ENCODE results near the gene L3MBTL3. TPM values are rescaled to one million over a fixed set of nuclear protein-coding genes. Genes with fewer than 3 reads are reported as not detected.

The L3MBTL3 gene
- total RNA-seq, 1 donor from 2014 or later, result 22.8 TPM

DNA sequence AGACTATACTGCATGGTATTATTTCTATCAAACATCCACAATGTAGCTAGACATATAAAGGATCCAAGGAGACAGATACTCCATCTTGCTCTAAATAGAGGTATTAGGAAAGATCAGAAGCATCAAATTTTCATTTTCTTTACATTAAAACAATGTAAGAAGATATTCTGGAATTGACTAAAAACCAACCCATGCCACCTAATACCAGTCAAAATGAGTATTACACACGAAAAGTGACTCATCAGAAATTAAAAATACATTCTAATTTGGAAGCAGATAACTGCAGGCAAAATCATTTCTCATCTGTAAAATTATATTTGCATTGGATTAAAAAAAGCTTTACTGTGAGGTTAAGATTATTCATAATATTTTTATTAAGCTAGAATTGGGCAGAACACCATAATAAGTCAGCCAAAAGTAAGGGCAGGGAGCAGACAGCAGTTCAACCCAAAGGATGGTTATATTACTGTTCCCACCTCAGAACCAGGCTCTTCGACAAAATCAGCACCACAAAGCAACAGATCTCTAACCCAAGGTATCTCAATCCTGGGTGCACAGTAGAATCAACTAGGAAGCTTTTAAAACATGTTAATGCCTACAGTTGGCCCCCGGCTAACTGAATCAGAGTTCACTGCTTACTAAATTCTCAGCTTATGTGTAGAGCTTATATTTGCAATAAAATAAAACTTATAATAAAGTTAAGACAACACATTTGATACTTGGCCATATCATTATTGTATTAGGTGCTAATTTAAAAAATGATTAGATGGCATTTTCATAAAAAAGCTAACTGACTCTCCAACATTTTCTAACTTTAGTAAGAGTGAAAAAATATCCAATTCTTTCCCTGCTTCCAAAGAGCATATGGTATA lies 169.2 kb downstream of the L3MBTL3 start:
- no peaks in the 10 kb centered on the region for H3K27me3 Mint-ChIP-seq (ENCODE audit: unreplicated experiment)
- DNase-seq, result no peak
- TF ChIP-seq, protein P1, sequence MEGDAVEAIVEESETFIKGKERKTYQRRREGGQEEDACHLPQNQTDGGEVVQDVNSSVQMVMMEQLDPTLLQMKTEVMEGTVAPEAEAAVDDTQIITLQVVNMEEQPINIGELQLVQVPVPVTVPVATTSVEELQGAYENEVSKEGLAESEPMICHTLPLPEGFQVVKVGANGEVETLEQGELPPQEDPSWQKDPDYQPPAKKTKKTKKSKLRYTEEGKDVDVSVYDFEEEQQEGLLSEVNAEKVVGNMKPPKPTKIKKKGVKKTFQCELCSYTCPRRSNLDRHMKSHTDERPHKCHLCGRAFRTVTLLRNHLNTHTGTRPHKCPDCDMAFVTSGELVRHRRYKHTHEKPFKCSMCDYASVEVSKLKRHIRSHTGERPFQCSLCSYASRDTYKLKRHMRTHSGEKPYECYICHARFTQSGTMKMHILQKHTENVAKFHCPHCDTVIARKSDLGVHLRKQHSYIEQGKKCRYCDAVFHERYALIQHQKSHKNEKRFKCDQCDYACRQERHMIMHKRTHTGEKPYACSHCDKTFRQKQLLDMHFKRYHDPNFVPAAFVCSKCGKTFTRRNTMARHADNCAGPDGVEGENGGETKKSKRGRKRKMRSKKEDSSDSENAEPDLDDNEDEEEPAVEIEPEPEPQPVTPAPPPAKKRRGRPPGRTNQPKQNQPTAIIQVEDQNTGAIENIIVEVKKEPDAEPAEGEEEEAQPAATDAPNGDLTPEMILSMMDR (IDR thresholded peaks at IDR 0.05; ENCODE audit: partially characterized antibody, unreplicated experiment), result no peak

DNA sequence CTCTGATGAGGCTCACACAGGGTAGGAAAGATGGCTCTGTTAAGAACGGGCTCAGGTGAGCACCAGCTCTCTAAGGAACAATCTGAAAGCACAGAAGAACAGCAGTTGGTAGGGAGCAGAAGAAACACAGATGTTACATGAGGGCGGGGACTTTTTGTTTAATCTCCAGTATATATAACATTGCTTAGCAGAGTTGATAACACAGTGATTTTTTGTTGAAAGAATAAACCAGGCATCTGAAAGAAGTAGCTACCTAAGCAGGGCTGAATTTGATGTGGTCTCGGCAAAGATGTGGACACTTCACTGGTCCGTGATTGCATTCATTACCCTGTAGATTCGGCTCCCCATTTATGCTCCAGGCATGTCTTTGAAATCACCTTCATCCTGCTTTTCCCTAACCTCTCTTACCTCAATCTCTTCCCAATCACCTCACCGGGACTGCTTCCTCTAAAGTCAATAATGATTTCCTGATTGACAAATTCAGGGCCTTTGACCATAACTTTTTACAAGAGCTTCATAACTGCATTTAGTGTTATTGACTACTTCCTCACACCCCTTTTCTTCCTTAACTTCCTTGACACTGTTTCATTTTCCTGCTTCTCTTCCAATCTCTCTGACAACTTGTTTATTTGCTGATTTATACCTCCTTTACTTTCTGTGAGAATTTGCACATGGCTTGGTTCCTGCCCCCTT lies 170.0 kb downstream of the L3MBTL3 start:
- H3K4me1 Mint-ChIP-seq (ENCODE audit: low read depth, unreplicated experiment), result peaks cover 6% of the 10 kb centered on the region
- no peaks in the 10 kb centered on the region for H3K36me3 Mint-ChIP-seq (ENCODE audit: unreplicated experiment)
- H3K9me3 Mint-ChIP-seq (ENCODE audit: unreplicated experiment), result peaks cover 1% of the 10 kb centered on the region
- H3K27ac Mint-ChIP-seq (ENCODE audit: unreplicated experiment), result peak overlapping the region; percentile 0
- TF ChIP-seq, protein P1 (IDR thresholded peaks at IDR 0.05; ENCODE audit: partially characterized antibody, unreplicated experiment), result no peak
- no peak overlapping the region for H3K4me3 Mint-ChIP-seq (ENCODE audit: unreplicated experiment)
- no peaks in the 10 kb centered on the region for H3K27me3 Mint-ChIP-seq (ENCODE audit: unreplicated experiment)
- DNase-seq, result no peak

More for the DNA sequence above, 169.2 kb downstream of the L3MBTL3 start:
- H3K4me3 Mint-ChIP-seq (ENCODE audit: unreplicated experiment), result no peak overlapping the region
- no peaks in the 10 kb centered on the region for H3K36me3 Mint-ChIP-seq (ENCODE audit: unreplicated experiment)
- H3K27ac Mint-ChIP-seq (ENCODE audit: unreplicated experiment), result peak overlapping the region; percentile 0
- peaks cover 6% of the 10 kb centered on the region for H3K4me1 Mint-ChIP-seq (ENCODE audit: low read depth, unreplicated experiment)
- peaks cover 1% of the 10 kb centered on the region for H3K9me3 Mint-ChIP-seq (ENCODE audit: unreplicated experiment)

DNA sequence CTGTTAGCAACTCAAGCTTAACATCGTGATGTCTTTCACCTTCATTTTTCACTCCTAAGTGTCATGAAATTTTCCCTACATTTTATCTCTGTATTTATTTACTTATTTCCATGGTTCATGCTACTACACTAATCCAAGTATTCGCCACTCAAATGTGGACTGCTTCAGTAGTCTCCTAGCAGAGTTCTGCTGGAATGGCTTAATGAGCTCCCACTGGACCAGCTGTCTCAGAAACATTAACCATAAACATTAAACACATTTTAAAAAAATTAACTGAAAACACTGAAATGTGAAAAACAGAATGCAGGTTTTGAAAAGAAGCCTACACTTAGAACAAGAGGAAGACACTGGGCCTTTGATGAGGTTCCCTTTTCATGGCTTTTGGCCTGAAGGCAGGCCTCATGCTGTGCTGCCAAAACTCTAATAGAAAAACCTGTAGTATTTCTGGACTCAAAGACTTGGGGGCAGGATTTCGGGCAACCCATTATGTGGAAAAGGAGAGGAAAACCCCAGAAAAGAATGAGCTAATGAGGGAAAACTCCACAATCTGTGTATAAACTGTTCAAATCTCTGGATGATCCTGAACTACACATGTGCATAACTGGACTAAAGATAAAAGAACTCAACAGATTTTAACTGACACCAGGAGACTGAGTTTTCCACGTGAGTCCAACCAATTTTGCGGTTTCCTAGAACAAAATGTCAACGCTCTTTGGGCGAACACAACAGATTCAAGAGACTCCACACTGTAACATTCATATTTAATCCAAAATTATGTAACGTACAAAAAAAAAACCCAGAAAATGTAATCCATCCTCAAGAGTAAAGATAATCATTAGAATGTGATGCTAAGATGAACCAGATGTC lies 171.4 kb downstream of the L3MBTL3 start:
- H3K4me1 Mint-ChIP-seq (ENCODE audit: low read depth, unreplicated experiment), result peaks cover 6% of the 10 kb centered on the region
- H3K36me3 Mint-ChIP-seq (ENCODE audit: unreplicated experiment), result no peaks in the 10 kb centered on the region
- no peak overlapping the region for H3K4me3 Mint-ChIP-seq (ENCODE audit: unreplicated experiment)
- TF ChIP-seq, protein P1 (IDR thresholded peaks at IDR 0.05; ENCODE audit: partially characterized antibody, unreplicated experiment), result no peak
- no peak overlapping the region for H3K27ac Mint-ChIP-seq (ENCODE audit: unreplicated experiment)
- peaks cover 3% of the 10 kb centered on the region for H3K27me3 Mint-ChIP-seq (ENCODE audit: unreplicated experiment)
- H3K9me3 Mint-ChIP-seq (ENCODE audit: unreplicated experiment), result peaks cover 1% of the 10 kb centered on the region
- no peak for DNase-seq

Other genes starting within 250 kb of the L3MBTL3 start
- not detected for gene TMEM244, start 157.3 kb upstream of the L3MBTL3 start, total RNA-seq (ENCODE audit: unreplicated experiment)
- gene SAMD3, start 204.4 kb downstream of the L3MBTL3 start, total RNA-seq (ENCODE audit: unreplicated experiment), result 1.6 TPM

All from glutamatergic neuron (in vitro differentiated cells).